HEK293 (cell line): Measurements from ENCODE around the gene PARP8.

Experiments used
- BCL11A ChIP-seq: fragments of 450-650 bp; formaldehyde crosslinking; IDR thresholded peaks from 2 replicates; pipeline ENCODE4 v1.5.1; 2016; ENCODE audit warnings: low read depth, missing biosample characterization, missing genetic modification characterization
- MZF1 ChIP-seq: fragments of 450-650 bp; formaldehyde crosslinking; IDR thresholded peaks from 2 replicates; pipeline ENCODE4 v1.5.1; 2017; ENCODE audit warnings: missing biosample characterization, missing genetic modification characterization, borderline replicate concordance
- SETDB1 ChIP-seq: IDR thresholded peaks from one replicate; pipeline ENCODE4 v1.6.1; 2017; ENCODE audit warnings: mild to moderate bottlenecking, low read length, moderate library complexity, mixed read lengths; ENCODE audit not compliant: insufficient read length
- YY1 ChIP-seq: fragments of 450-650 bp; formaldehyde crosslinking; IDR thresholded peaks from 2 replicates; pipeline ENCODE4 v1.5.1; 2018; ENCODE audit warnings: missing biosample characterization, missing genetic modification characterization
- ZFP37 ChIP-seq: fragments of 450-650 bp; formaldehyde crosslinking; IDR thresholded peaks from 2 replicates; pipeline ENCODE4 v1.5.1; 2016; ENCODE audit warnings: missing biosample characterization, missing genetic modification characterization
- ZNF394 ChIP-seq: fragments of 450-650 bp; formaldehyde crosslinking; IDR thresholded peaks from 2 replicates; pipeline ENCODE4 v1.5.1; 2016; ENCODE audit warnings: missing biosample characterization, missing genetic modification characterization, mild to moderate bottlenecking, moderate library complexity, borderline replicate concordance
- ZNF560 ChIP-seq: fragments of 450-650 bp; formaldehyde crosslinking; IDR thresholded peaks from 2 replicates; pipeline ENCODE4 v1.5.1; 2017; ENCODE audit warnings: missing biosample characterization, missing genetic modification characterization, borderline replicate concordance
- ZNF747 ChIP-seq: fragments of 450-650 bp; formaldehyde crosslinking; IDR thresholded peaks from 2 replicates; pipeline ENCODE4 v1.5.1; 2016; ENCODE audit warnings: missing biosample characterization, missing genetic modification characterization
- TF ChIP-seq, protein P1 (sequence below): fragments of 450-650 bp; formaldehyde crosslinking; IDR thresholded peaks from 2 replicates; pipeline ENCODE4 v1.5.1; 2016; ENCODE audit warnings: missing biosample characterization, missing genetic modification characterization
- TF ChIP-seq, protein P2 (sequence below): fragments of 450-650 bp; formaldehyde crosslinking; IDR thresholded peaks from 2 replicates; pipeline ENCODE4 v1.5.1; 2016; ENCODE audit warnings: missing biosample characterization, missing genetic modification characterization
- TF ChIP-seq, protein P3 (sequence below): fragments of 450-650 bp; formaldehyde crosslinking; IDR thresholded peaks from 2 replicates; pipeline ENCODE4 v1.5.1; 2016; ENCODE audit warnings: missing biosample characterization, missing genetic modification characterization, low read depth

DNA sequence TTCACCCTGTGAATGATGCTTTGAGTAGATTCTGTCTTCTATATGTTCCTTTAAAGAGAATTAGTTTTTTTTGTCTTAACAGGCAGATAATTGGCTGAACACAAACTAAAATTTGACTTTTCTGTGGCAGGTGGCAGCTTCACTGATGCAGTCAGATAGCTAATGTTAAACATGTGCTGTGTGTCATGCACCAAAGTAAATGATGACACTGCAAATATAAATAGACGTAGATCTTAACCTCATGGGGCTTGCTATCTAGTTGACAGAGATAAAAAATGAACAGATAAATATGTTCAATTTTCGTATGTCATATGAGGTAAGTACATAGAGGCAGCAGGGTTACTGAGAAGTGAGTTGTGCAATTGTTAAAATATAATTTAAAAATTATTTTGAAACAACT lies 82.7 kb downstream of the PARP8 start:
- TF ChIP-seq ZFP37 (tag by site-specific recombination) (no peak), ZNF560 (tag by site-specific recombination) (no peak), ZNF747 (tag by site-specific recombination) (no peak), SETDB1 (no peak), BCL11A (tag by site-specific recombination) (no peak), YY1 (no peak), MZF1 (tag by site-specific recombination) (no peak), ZNF394 (tag by site-specific recombination) (no peak)
- TF ChIP-seq, protein P1, sequence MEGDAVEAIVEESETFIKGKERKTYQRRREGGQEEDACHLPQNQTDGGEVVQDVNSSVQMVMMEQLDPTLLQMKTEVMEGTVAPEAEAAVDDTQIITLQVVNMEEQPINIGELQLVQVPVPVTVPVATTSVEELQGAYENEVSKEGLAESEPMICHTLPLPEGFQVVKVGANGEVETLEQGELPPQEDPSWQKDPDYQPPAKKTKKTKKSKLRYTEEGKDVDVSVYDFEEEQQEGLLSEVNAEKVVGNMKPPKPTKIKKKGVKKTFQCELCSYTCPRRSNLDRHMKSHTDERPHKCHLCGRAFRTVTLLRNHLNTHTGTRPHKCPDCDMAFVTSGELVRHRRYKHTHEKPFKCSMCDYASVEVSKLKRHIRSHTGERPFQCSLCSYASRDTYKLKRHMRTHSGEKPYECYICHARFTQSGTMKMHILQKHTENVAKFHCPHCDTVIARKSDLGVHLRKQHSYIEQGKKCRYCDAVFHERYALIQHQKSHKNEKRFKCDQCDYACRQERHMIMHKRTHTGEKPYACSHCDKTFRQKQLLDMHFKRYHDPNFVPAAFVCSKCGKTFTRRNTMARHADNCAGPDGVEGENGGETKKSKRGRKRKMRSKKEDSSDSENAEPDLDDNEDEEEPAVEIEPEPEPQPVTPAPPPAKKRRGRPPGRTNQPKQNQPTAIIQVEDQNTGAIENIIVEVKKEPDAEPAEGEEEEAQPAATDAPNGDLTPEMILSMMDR (tag by site-specific recombination) = no peak
- TF ChIP-seq, protein P2, sequence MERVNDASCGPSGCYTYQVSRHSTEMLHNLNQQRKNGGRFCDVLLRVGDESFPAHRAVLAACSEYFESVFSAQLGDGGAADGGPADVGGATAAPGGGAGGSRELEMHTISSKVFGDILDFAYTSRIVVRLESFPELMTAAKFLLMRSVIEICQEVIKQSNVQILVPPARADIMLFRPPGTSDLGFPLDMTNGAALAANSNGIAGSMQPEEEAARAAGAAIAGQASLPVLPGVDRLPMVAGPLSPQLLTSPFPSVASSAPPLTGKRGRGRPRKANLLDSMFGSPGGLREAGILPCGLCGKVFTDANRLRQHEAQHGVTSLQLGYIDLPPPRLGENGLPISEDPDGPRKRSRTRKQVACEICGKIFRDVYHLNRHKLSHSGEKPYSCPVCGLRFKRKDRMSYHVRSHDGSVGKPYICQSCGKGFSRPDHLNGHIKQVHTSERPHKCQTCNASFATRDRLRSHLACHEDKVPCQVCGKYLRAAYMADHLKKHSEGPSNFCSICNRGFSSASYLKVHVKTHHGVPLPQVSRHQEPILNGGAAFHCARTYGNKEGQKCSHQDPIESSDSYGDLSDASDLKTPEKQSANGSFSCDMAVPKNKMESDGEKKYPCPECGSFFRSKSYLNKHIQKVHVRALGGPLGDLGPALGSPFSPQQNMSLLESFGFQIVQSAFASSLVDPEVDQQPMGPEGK (tag by site-specific recombination) = no peak
- TF ChIP-seq, protein P3, sequence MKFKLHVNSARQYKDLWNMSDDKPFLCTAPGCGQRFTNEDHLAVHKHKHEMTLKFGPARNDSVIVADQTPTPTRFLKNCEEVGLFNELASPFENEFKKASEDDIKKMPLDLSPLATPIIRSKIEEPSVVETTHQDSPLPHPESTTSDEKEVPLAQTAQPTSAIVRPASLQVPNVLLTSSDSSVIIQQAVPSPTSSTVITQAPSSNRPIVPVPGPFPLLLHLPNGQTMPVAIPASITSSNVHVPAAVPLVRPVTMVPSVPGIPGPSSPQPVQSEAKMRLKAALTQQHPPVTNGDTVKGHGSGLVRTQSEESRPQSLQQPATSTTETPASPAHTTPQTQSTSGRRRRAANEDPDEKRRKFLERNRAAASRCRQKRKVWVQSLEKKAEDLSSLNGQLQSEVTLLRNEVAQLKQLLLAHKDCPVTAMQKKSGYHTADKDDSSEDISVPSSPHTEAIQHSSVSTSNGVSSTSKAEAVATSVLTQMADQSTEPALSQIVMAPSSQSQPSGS (tag by site-specific recombination) = no peak
